HepG2 (cell line): ENCODE data around the gene FBXO48. TPM values are rescaled to one million over a fixed set of nuclear protein-coding genes. Genes with fewer than 3 reads are reported as not detected.

Source experiments
- ATAC-seq: fragments of 200-7000 bp; cut with Tn5 transposase; 3 replicates; pipeline ENCODE4 v1.9.1; 2020; ENCODE audit warnings: mild to moderate bottlenecking, moderate library complexity
- BruUV-seq: library from RNA; stranded (reverse); fragments of 400-500 nt; replicated peaks from 2 replicates; lab custom pipeline; 2021; lab: Mats Ljungman, UMichigan
- CTCF ChIA-PET: fragments of 300-600 bp; formaldehyde crosslinking; extraction: SDS; loops from one replicate; lab custom pipeline; 2021; ENCODE audit warnings: low total read pairs, inconsistent platforms, low intra/inter-chr PET ratio; lab: Yijun Ruan, JAX
- POLR2A ChIA-PET: fragments of 350-600 bp; sonication (Branson Sonifier 250); formaldehyde crosslinking; loops from one replicate; lab custom pipeline; 2020; ENCODE audit warnings: antibody characterized with exemption, inconsistent platforms; lab: Yijun Ruan, JAX
- DNase-seq: peaks from one replicate; pipeline ENCODE4 v3.0.0-alpha.2; 2015; ENCODE audit warnings: low spot score
- FAIRE-seq: peaks from 3 replicates; lab custom pipeline; 2011; peaks lifted over from hg19 to GRCh38; lab: Jason Lieb, UNC
- H2AFZ ChIP-seq: one replicate; pipeline ENCODE4 v1.6.1; 2011; ENCODE audit warnings: low read length, inconsistent platforms
- H3K27ac ChIP-seq: fragments of 300-600 bp; 3 replicates; pipeline ENCODE4 v1.8.0; 2011; ENCODE audit warnings: mixed run types, mild to moderate bottlenecking, mixed read lengths, low read length, inconsistent platforms; ENCODE audit not compliant: insufficient read depth; ENCODE audit errors: extremely low read length
- H3K27me3 ChIP-seq, 2 experiments: fragments of 200-600 bp in 1 of 2; 2 replicates in 1 of 2; 3 replicates in 1 of 2; pipeline versions ENCODE4 v1.6.0 to v1.8.0; 2011; ENCODE audit warnings: low read length in 2 of 2, mild to moderate bottlenecking in 2 of 2, moderate library complexity in 2 of 2, inconsistent platforms in 1 of 2; ENCODE audit not compliant: insufficient read depth in 2 of 2, control insufficient read depth in 1 of 2
- H3K36me3 ChIP-seq, 2 experiments: fragments of 200-600 bp in 1 of 2; replicated peaks in 1 of 2; 2 replicates in 1 of 2; 3 replicates in 1 of 2; pipeline versions ENCODE4 v1.5.1 to v1.8.0; 2011; ENCODE audit warnings: low read length in 2 of 2, inconsistent platforms in 1 of 2; ENCODE audit not compliant: insufficient read depth in 2 of 2, control insufficient read depth in 1 of 2
- H3K4me1 ChIP-seq: 2 replicates; pipeline ENCODE4 v1.5.1; 2012; ENCODE audit warnings: low read length, inconsistent platforms; ENCODE audit not compliant: insufficient read depth
- H3K4me2 ChIP-seq: 2 replicates; pipeline ENCODE4 v1.6.0; 2011; ENCODE audit warnings: low read depth, low read length, inconsistent platforms
- H3K4me3 ChIP-seq, 3 experiments: fragments of 200-600 bp in 1 of 3; sonication (generic), shearing (Covaris generic) in 1 of 3; replicated peaks in 1 of 3; 2 replicates each; pipeline ENCODE4 v1.5.1; 2011 to 2016; ENCODE audit warnings: low read length in 3 of 3, inconsistent platforms in 2 of 3, low read depth in 2 of 3, mild to moderate bottlenecking in 2 of 3, control low read depth in 1 of 3, mixed read lengths in 1 of 3; ENCODE audit not compliant: insufficient read depth in 1 of 3
- H3K79me2 ChIP-seq: one replicate; pipeline ENCODE4 v1.6.1; 2011; ENCODE audit warnings: low read length, inconsistent platforms; ENCODE audit not compliant: insufficient read depth
- H3K9ac ChIP-seq: 2 replicates; pipeline ENCODE4 v1.6.0; 2011; ENCODE audit warnings: mild to moderate bottlenecking, low read depth, low read length, inconsistent platforms; ENCODE audit not compliant: insufficient read depth
- H3K9me3 ChIP-seq: 2 replicates; pipeline ENCODE4 v1.5.1; 2012; ENCODE audit warnings: mild to moderate bottlenecking, low read length
- H4K20me1 ChIP-seq: 2 replicates; pipeline ENCODE4 v1.6.0; 2011; ENCODE audit warnings: inconsistent platforms, mild to moderate bottlenecking, low read length, moderate library complexity; ENCODE audit not compliant: insufficient read depth
- ARNT2 ChIP-seq: sonication (generic); formaldehyde crosslinking; IDR thresholded peaks from 2 replicates; pipeline ENCODE4 v1.8.0; 2022; ENCODE audit warnings: mild to moderate bottlenecking, low read depth, missing genetic modification reagents, moderate library complexity
- BRCA1 ChIP-seq: sonication (generic); formaldehyde crosslinking; IDR thresholded peaks from 2 replicates; pipeline ENCODE4 v1.4.0; 2020; ENCODE audit warnings: missing genetic modification reagents
- CEBPB ChIP-seq: IDR thresholded peaks from 2 replicates; pipeline ENCODE4 v1.6.1; 2011; ENCODE audit warnings: low read depth, low read length, improper control_type of control experiment, borderline replicate concordance
- EEA1 ChIP-seq: sonication (generic); formaldehyde crosslinking; IDR thresholded peaks from 2 replicates; pipeline ENCODE4 v1.5.1; 2020; ENCODE audit warnings: mild to moderate bottlenecking, missing genetic modification reagents, borderline replicate concordance
- HNF1A ChIP-seq, 2 experiments: sonication (generic) in 1 of 2; formaldehyde crosslinking in 1 of 2; IDR thresholded peaks; 2 replicates each; pipeline versions ENCODE4 v1.4.0 to v1.6.1; 2016 to 2020; ENCODE audit warnings: borderline replicate concordance in 1 of 2, low read depth in 1 of 2, mild to moderate bottlenecking in 1 of 2, missing genetic modification reagents in 1 of 2
- MAFK ChIP-seq, 2 experiments: IDR thresholded peaks in 1 of 2; conservative IDR thresholded peaks in 1 of 2; 2 replicates each; pipeline ENCODE4 v1.6.1; 2011; ENCODE audit warnings: improper control_type of control experiment in 2 of 2, low read length in 2 of 2
- NFATC3 ChIP-seq: sonication (generic); formaldehyde crosslinking; IDR thresholded peaks from 2 replicates; pipeline ENCODE4 v1.5.1; 2020; ENCODE audit warnings: mild to moderate bottlenecking, missing genetic modification reagents
- PHF20 ChIP-seq: sonication (generic); formaldehyde crosslinking; IDR thresholded peaks from 2 replicates; pipeline ENCODE4 v1.5.0; 2020; ENCODE audit warnings: mild to moderate bottlenecking, missing genetic modification reagents
- THAP8 ChIP-seq: sonication (generic); formaldehyde crosslinking; IDR thresholded peaks from 2 replicates; pipeline ENCODE4 v1.5.1; 2020; ENCODE audit warnings: missing genetic modification reagents, mild to moderate bottlenecking, borderline replicate concordance
- ZNF20 ChIP-seq: sonication (generic); formaldehyde crosslinking; IDR thresholded peaks from 2 replicates; pipeline ENCODE4 v1.4.0; 2020; ENCODE audit warnings: mild to moderate bottlenecking, moderate library complexity, missing genetic modification reagents
- WGBS: methylation state at CpG from one replicate; pipeline ENCODE4 v1.1.6; 2017; ENCODE audit warnings: low lambda C conversion rate; 5-methylcytosine and 5-hydroxymethylcytosine counted together
- in situ Hi-C: cut with HindIII; loops from 2 replicates; pipeline ENCODE4 v1.10.0; 2017; ENCODE audit warnings: low pct_unique_long_range_greater_than_20kb; ENCODE audit not compliant: extremely low pct_ligation_motif_present
- intact Hi-C: fragments of 100-400 bp; cut with micrococcal nuclease; formaldehyde crosslinking; loops from one replicate; pipeline ENCODE4 v1.10.0; 2022; ENCODE audit not compliant: unreplicated experiment
- polyA plus RNA-seq, 8 experiments: library from polyadenylated mRNA; depleted of rRNA in 3 of 8; stranded (reverse) in 7 of 8; unstranded in 1 of 8; fragments of >200 nt; fragmentation: Illumina TruSeq in 4 of 8; extraction: Trizol in 4 of 8; gene quantifications; 2 replicates each; pipeline versions ENCODE4 v1.2.1 to v1.2.3, GENCODE V29; 2011 to 2016; ENCODE audit warnings: low read depth in 4 of 8, missing spikeins in 1 of 8, mixed read lengths in 1 of 8; ENCODE audit not compliant: insufficient read depth in 1 of 8
- total RNA-seq, 5 experiments: library from RNA; depleted of rRNA; stranded (reverse); fragments of >200 nt; fragmentation: Illumina TruSeq; extraction: Trizol; gene quantifications; 2 replicates each; pipeline ENCODE4 v1.2.3, GENCODE V29; 2016; ENCODE audit warnings: low read depth in 1 of 5
- TF ChIP-seq, protein P1 (sequence below): sonication (generic); formaldehyde crosslinking; IDR thresholded peaks from 2 replicates; pipeline ENCODE4 v1.4.0; 2020; ENCODE audit warnings: mild to moderate bottlenecking, missing genetic modification reagents

Gene FBXO48
- total and polyA plus RNA-seq, 2 of the 13 experiments (the other 11 are each of a cell fraction or from before 2014, with no cell fraction given) = 0.42 to 1.1 TPM

GRCh38 chr2:68506170-68506569, 39.1 kb upstream of the FBXO48 start:
- no peaks in the 10 kb centered on the region for H3K79me2 ChIP-seq
- DNase-seq (no peak), FAIRE-seq (no peak), ATAC-seq (no peak)
- no peaks in the 10 kb centered on the region for H4K20me1 ChIP-seq
- intact Hi-C loops = no loop called here
- no peaks in the 10 kb centered on the region for H3K36me3 ChIP-seq
- H3K4me2 ChIP-seq = no peak overlapping the region
- 49% methylated on average over 3 of the region's 3 CpGs for whole genome bisulfite sequencing
- in situ Hi-C loops = no loop called here
- BruUV-seq = no TSS peak
- no peak overlapping the region for H3K27ac ChIP-seq
- H3K4me1 ChIP-seq = no peaks in the 10 kb centered on the region
- H3K9me3 ChIP-seq = no peaks in the 10 kb centered on the region
- no peak overlapping the region for H3K4me3 ChIP-seq
- CTCF ChIA-PET = no interaction called here
- POLR2A ChIA-PET = interaction anchor here (0.6 kb wide), 1 partner anchor 12 kb away, joined by 3 read pairs; no protein-coding TSS in a partner anchor
- H3K27me3 ChIP-seq = no peaks in the 10 kb centered on the region; a peak in 1 of 5 replicates
- no peak overlapping the region for H3K9ac ChIP-seq
- no peak overlapping the region for H2AFZ ChIP-seq
- TF ChIP-seq HNF1A (IDR thresholded peaks at IDR 0.05; ENCODE audit: low read depth) (no peak), HNF1A (CRISPR knock-in tag; IDR thresholded peaks at IDR 0.05; ENCODE audit: borderline replicate concordance) (no peak), ARNT2 (CRISPR knock-in tag) (no peak), PHF20 (CRISPR knock-in tag) (no peak), CEBPB (no peak), THAP8 (no peak), ZNF20 (CRISPR knock-in tag) (no peak), NFATC3 (CRISPR knock-in tag) (no peak), MAFK (conservative IDR thresholded peaks at IDR 0.05 in 1 of 2, IDR thresholded peaks at IDR 0.05 in 1 of 2; ENCODE audit: low read length in 2 of 2) (no peak), EEA1 (CRISPR knock-in tag) (no peak), BRCA1 (CRISPR knock-in tag) (no peak)
- TF ChIP-seq, protein P1, sequence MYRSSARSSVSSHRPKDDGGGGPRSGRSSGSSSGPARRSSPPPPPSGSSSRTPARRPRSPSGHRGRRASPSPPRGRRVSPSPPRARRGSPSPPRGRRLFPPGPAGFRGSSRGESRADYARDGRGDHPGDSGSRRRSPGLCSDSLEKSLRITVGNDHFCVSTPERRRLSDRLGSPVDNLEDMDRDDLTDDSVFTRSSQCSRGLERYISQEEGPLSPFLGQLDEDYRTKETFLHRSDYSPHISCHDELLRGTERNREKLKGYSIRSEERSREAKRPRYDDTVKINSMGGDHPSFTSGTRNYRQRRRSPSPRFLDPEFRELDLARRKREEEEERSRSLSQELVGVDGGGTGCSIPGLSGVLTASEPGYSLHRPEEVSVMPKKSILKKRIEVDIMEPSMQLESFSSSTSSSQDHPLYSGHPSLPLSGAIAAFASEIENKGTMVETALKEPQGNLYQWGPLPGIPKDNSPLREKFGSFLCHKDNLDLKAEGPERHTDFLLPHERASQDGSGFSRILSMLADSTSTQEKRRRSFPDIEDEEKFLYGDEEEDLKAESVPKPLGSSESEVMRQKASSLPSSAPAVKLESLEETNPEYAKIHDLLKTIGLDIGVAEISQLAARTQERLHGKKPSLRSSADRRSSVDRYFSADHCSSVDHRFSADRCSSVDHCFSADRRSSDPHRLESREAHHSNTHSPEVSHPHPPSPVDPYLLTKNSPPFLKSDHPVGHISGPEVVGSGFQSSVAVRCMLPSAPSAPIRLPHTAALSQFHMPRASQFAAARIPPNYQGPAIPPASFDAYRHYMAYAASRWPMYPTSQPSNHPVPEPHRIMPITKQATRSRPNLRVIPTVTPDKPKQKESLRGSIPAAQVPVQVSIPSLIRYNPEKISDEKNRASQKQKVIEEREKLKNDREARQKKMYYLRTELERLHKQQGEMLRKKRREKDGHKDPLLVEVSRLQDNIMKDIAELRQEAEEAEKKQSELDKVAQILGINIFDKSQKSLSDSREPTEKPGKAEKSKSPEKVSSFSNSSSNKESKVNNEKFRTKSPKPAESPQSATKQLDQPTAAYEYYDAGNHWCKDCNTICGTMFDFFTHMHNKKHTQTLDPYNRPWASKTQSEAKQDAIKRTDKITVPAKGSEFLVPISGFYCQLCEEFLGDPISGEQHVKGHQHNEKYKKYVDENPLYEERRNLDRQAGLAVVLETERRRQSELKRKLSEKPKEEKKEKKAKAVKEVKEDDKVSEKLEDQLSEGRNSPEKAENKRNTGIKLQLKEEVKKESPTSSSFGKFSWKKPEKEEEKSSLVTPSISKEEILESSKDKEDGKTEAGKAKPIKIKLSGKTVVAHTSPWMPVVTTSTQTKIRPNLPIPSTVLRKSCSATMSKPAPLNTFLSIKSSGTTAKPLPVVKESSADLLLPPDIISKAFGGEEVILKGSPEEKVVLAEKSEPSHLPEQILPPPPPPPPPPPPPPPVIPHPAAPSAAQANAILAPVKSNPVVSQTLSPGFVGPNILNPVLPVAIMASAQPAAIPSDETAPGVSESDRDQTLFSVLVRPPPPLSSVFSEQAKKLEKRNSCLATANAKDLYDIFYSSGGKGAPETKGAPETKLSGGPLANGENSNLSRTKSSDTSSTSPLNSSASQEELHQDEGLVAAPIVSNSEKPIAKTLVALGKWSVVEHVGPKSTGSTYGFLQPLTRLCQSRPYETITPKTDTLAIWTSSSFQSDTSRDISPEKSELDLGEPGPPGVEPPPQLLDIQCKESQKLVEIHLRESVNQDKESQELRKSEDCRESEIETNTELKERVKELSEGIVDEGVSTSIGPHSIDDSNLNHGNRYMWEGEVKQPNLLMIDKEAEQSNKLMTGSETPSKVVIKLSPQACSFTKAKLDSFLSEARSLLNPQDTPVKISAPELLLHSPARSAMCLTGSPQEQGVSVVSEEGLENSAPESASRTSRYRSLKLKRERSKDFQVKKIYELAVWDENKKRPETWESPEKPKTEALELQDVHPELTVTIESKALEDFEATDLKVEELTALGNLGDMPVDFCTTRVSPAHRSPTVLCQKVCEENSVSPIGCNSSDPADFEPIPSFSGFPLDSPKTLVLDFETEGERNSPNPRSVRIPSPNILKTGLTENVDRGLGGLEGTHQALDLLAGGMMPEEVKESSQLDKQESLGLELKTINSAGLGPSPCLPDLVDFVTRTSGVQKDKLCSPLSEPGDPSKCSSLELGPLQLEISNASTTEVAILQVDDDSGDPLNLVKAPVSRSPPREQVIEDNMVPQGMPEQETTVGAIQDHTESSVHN (CRISPR knock-in tag) = no peak
